ENCODE results near the gene CAPZB.

The CAPZB gene

GRCh38 chr1:19447550-19447949 lies 37.8 kb downstream of the CAPZB start:
- no peak for DNase-seq

GRCh38 chr1:19445417-19446342 lies 39.7 kb downstream of the CAPZB start:
- no peak for DNase-seq

GRCh38 chr1:19444296-19445021 lies 40.9 kb downstream of the CAPZB start:
- no peak for DNase-seq

- no peak for DNase-seq
Measured at GRCh38 chr1:19443326-19443725, 42.0 kb downstream of the CAPZB start.

GRCh38 chr1:19442154-19443096 lies 42.9 kb downstream of the CAPZB start:
- no peak for DNase-seq

GRCh38 chr1:19441048-19441780 lies 44.1 kb downstream of the CAPZB start:
- no peak for DNase-seq

- DNase-seq: no peak
Measured at GRCh38 chr1:19439464-19440171, 45.7 kb downstream of the CAPZB start.

- DNase-seq: no peak
Measured at GRCh38 chr1:19438516-19439195, 46.7 kb downstream of the CAPZB start.

- DNase-seq: no peak
Measured at GRCh38 chr1:19437891-19438294, 47.4 kb downstream of the CAPZB start.

- no peak for DNase-seq
Measured at GRCh38 chr1:19436716-19437476, 48.4 kb downstream of the CAPZB start.

GRCh38 chr1:19435851-19436455 lies 49.4 kb downstream of the CAPZB start:
- DNase-seq: no peak

GRCh38 chr1:19435181-19435580 lies 50.2 kb downstream of the CAPZB start:
- DNase-seq: no peak

- no peak for DNase-seq
Measured at GRCh38 chr1:19433719-19433998, 51.7 kb downstream of the CAPZB start.

GRCh38 chr1:19432943-19433718 lies 52.2 kb downstream of the CAPZB start:
- DNase-seq: no peak

- no peak for DNase-seq
Measured at GRCh38 chr1:19430121-19431068, 54.9 kb downstream of the CAPZB start.

GRCh38 chr1:19429611-19430010 lies 55.7 kb downstream of the CAPZB start:
- no peak for DNase-seq

GRCh38 chr1:19427087-19427781 lies 58.1 kb downstream of the CAPZB start:
- no peak for DNase-seq

Measured in NCI-H1930 (cell line).